Stomach (tissue), 4 donors: ENCODE measurements around the gene MTG1.
"Not testable (repeated sequence)": the region's sequence is repeated elsewhere in the genome, so short reads cannot be mapped to it uniquely, and the experiment has no call there.

Experiments
- POLR2A ChIP-seq, 4 donors: fragments of 450-650 bp; IDR thresholded peaks; one replicate each; pipeline ENCODE4 v1.6.1; 2016; ENCODE audit warnings: antibody characterized with exemption in 4 of 4, control low read depth in 2 of 4, mild to moderate bottlenecking in 1 of 4, moderate library complexity in 1 of 4
- TF ChIP-seq, protein P1 (sequence below), 7 experiments: fragments of 450-650 bp in 4 of 7; fragments of 200-600 bp in 3 of 7; sonication (generic) in 3 of 7; IDR thresholded peaks; one replicate each; pipeline ENCODE4 v1.5.1; 2016 to 2019; ENCODE audit warnings: antibody characterized with exemption in 7 of 7, control low read depth in 2 of 7, mild to moderate bottlenecking in 1 of 7

DNA sequence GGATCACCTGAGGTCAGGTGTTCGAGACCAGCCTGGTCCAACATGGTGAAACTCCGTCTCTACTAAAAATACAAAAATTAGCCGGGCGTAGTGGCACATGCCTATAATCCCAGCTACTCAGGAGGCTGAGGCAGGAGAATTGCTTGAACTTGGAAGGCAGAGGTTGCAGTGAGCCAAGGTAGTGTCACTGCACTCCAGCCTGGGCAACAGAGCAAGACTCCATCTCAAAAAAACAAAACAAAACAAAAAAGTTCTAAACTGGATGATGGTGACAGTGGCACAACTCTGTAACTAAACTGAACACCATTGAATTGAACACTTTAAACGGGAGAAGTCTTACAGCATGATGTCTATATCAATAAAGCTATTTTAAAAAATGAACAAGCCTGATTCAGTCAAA lies 17.8 kb upstream of the MTG1 start:
- not testable (repeated sequence) for TF ChIP-seq POLR2A (IDR thresholded peaks at IDR 0.05)
- TF ChIP-seq, protein P1, sequence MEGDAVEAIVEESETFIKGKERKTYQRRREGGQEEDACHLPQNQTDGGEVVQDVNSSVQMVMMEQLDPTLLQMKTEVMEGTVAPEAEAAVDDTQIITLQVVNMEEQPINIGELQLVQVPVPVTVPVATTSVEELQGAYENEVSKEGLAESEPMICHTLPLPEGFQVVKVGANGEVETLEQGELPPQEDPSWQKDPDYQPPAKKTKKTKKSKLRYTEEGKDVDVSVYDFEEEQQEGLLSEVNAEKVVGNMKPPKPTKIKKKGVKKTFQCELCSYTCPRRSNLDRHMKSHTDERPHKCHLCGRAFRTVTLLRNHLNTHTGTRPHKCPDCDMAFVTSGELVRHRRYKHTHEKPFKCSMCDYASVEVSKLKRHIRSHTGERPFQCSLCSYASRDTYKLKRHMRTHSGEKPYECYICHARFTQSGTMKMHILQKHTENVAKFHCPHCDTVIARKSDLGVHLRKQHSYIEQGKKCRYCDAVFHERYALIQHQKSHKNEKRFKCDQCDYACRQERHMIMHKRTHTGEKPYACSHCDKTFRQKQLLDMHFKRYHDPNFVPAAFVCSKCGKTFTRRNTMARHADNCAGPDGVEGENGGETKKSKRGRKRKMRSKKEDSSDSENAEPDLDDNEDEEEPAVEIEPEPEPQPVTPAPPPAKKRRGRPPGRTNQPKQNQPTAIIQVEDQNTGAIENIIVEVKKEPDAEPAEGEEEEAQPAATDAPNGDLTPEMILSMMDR (IDR thresholded peaks at IDR 0.05): not testable (repeated sequence)
